MM.1S (cell line): ENCODE measurements around the gene AUTS2.

Source experiments
- DNase-seq: peaks from one replicate; pipeline ENCODE4 v3.0.0-alpha.2; 2015
- H2AFZ ChIP-seq: fragments of 300-600 bp; sonication (generic); 2 replicates; pipeline ENCODE4 v1.6.0; 2016; ENCODE audit warnings: antibody characterized with exemption, low read length
- H3F3A ChIP-seq: fragments of 300-600 bp; sonication (generic); 2 replicates; pipeline ENCODE4 v1.6.1; 2016; ENCODE audit warnings: mild to moderate bottlenecking, antibody characterized with exemption, low read length, moderate library complexity, mixed read lengths; ENCODE audit not compliant: insufficient read depth
- H3K27ac ChIP-seq: fragments of 300-600 bp; sonication (generic); 2 replicates; pipeline ENCODE4 v1.5.1; 2016; ENCODE audit warnings: mild to moderate bottlenecking, low read length
- H3K27me3 ChIP-seq: fragments of 300-600 bp; sonication (generic); replicated peaks from 2 replicates; pipeline ENCODE4 v1.6.0; 2016; ENCODE audit warnings: low read length; ENCODE audit not compliant: insufficient read depth
- H3K36me3 ChIP-seq: fragments of 300-600 bp; sonication (generic); replicated peaks from 2 replicates; pipeline ENCODE4 v1.6.1; 2016; ENCODE audit warnings: mild to moderate bottlenecking, low read length, mixed read lengths; ENCODE audit not compliant: insufficient read depth
- H3K4me1 ChIP-seq: fragments of 300-600 bp; sonication (generic); 2 replicates; pipeline ENCODE4 v1.6.1; 2016; ENCODE audit warnings: low read length, mixed read lengths
- H3K4me2 ChIP-seq: fragments of 300-600 bp; sonication (generic); 2 replicates; pipeline ENCODE4 v1.6.0; 2016; ENCODE audit warnings: low read depth, low read length
- H3K4me3 ChIP-seq: fragments of 300-600 bp; sonication (generic); 2 replicates; pipeline ENCODE4 v1.5.1; 2016; ENCODE audit warnings: low read length, mixed read lengths
- H3K79me2 ChIP-seq: fragments of 300-600 bp; sonication (generic); 2 replicates; pipeline ENCODE4 v1.6.1; 2016; ENCODE audit warnings: mixed run types, low read length, mixed read lengths
- H3K9ac ChIP-seq: fragments of 300-600 bp; sonication (generic); 2 replicates; pipeline ENCODE4 v1.6.1; 2016; ENCODE audit warnings: low read length, mixed read lengths
- H3K9me2 ChIP-seq: fragments of 300-600 bp; sonication (generic); replicated peaks from 2 replicates; pipeline ENCODE4 v1.6.1; 2016; ENCODE audit warnings: mild to moderate bottlenecking, low read length, mixed read lengths; ENCODE audit not compliant: insufficient read depth
- H3K9me3 ChIP-seq: fragments of 300-600 bp; sonication (generic); replicated peaks from 2 replicates; pipeline ENCODE4 v1.6.1; 2016; ENCODE audit warnings: mild to moderate bottlenecking, low read length, mixed read lengths; ENCODE audit not compliant: insufficient read depth
- H4K20me1 ChIP-seq: fragments of 300-600 bp; sonication (generic); 2 replicates; pipeline ENCODE4 v1.6.1; 2016; ENCODE audit warnings: mild to moderate bottlenecking, low read length, moderate library complexity, mixed read lengths; ENCODE audit not compliant: insufficient read depth
- EZH2 ChIP-seq: fragments of 300-600 bp; sonication (generic); optimal IDR thresholded peaks from 2 replicates; pipeline ENCODE3; 2017; ENCODE audit warnings: low read depth, mild to moderate bottlenecking, antibody characterized with exemption, low read length, mixed read lengths
- EZH2phosphoT487 ChIP-seq: fragments of 300-600 bp; sonication (generic); IDR thresholded peaks from 2 replicates; pipeline ENCODE4 v1.6.1; 2018; ENCODE audit warnings: antibody characterized with exemption, low read length
- TF ChIP-seq, protein P1 (sequence below): fragments of 300-600 bp; sonication (generic); IDR thresholded peaks from 2 replicates; pipeline ENCODE4 v1.5.1; 2016; ENCODE audit warnings: antibody characterized with exemption, low read length, mixed read lengths

The AUTS2 gene

GRCh38 chr7:69723663-69724062 lies 125.4 kb downstream of the AUTS2 start:
- Histone ChIP-seq H3K4me2 (no peak overlapping the region), H3K36me3 (no peaks in the 10 kb centered on the region), H3K9me2 (no peaks in the 10 kb centered on the region), H3K4me1 (no peaks in the 10 kb centered on the region), H3K27me3 (no peaks in the 10 kb centered on the region), H3K9me3 (no peaks in the 10 kb centered on the region), H3K4me3 (no peak overlapping the region), H3F3A (no peaks in the 10 kb centered on the region), H3K27ac (no peak overlapping the region), H2AFZ (no peak overlapping the region), H4K20me1 (no peaks in the 10 kb centered on the region), H3K9ac (no peak overlapping the region), H3K79me2 (no peaks in the 10 kb centered on the region)
- TF ChIP-seq EZH2phosphoT487 (no peak), EZH2 (no peak)
- TF ChIP-seq, protein P1, sequence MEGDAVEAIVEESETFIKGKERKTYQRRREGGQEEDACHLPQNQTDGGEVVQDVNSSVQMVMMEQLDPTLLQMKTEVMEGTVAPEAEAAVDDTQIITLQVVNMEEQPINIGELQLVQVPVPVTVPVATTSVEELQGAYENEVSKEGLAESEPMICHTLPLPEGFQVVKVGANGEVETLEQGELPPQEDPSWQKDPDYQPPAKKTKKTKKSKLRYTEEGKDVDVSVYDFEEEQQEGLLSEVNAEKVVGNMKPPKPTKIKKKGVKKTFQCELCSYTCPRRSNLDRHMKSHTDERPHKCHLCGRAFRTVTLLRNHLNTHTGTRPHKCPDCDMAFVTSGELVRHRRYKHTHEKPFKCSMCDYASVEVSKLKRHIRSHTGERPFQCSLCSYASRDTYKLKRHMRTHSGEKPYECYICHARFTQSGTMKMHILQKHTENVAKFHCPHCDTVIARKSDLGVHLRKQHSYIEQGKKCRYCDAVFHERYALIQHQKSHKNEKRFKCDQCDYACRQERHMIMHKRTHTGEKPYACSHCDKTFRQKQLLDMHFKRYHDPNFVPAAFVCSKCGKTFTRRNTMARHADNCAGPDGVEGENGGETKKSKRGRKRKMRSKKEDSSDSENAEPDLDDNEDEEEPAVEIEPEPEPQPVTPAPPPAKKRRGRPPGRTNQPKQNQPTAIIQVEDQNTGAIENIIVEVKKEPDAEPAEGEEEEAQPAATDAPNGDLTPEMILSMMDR: no peak
- DNase-seq: no peak

- no peaks in the 10 kb centered on the region for H3K4me1 ChIP-seq
- no peak overlapping the region for H3K4me2 ChIP-seq
- H3K79me2 ChIP-seq: no peaks in the 10 kb centered on the region
- H3K27me3 ChIP-seq: no peaks in the 10 kb centered on the region
- H3K4me3 ChIP-seq: no peak overlapping the region
- H3F3A ChIP-seq: no peaks in the 10 kb centered on the region
- no peaks in the 10 kb centered on the region; the same call in 1 of the 2 replicates for H3K9me3 ChIP-seq
- TF ChIP-seq, protein P1: no peak
- TF ChIP-seq EZH2phosphoT487 (no peak), EZH2 (no peak)
- no peaks in the 10 kb centered on the region for H4K20me1 ChIP-seq
- no peak for DNase-seq
- no peaks in the 10 kb centered on the region for H3K9me2 ChIP-seq
- H3K27ac ChIP-seq: no peak overlapping the region
- H3K36me3 ChIP-seq: no peaks in the 10 kb centered on the region
- H2AFZ ChIP-seq: no peak overlapping the region
- no peak overlapping the region for H3K9ac ChIP-seq
These were observed 130.0 kb downstream of the AUTS2 start for GRCh38 chr7:69728304-69728703.

DNA sequence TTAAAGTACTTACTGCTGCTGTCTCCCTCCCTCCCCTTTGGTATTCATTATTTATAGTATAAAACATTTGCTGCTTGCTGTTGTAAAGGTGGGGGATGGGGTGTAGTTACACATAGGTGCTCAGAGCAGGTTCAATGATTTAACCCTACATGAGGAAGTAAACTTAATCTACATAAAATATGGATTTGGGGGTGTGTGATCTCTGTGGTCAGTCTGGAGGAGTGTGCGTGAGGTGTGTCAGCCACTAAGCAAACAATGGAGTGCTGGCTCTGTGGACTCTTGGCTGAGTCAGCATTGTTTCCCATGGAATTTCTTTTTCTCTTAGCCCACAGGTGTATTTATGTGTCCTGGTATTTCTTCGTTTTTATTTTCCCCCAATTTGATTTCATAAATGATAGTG lies 133.9 kb downstream of the AUTS2 start:
- H3K27ac ChIP-seq: no peak overlapping the region
- no peak overlapping the region for H3K4me2 ChIP-seq
- no peaks in the 10 kb centered on the region for H3F3A ChIP-seq
- no peak for DNase-seq
- H3K79me2 ChIP-seq: no peaks in the 10 kb centered on the region
- H2AFZ ChIP-seq: no peak overlapping the region
- H3K9me3 ChIP-seq: no peaks in the 10 kb centered on the region; the same call in 1 of the 2 replicates
- H3K4me1 ChIP-seq: no peaks in the 10 kb centered on the region
- H3K27me3 ChIP-seq: no peaks in the 10 kb centered on the region
- H4K20me1 ChIP-seq: no peaks in the 10 kb centered on the region
- no peaks in the 10 kb centered on the region for H3K36me3 ChIP-seq
- H3K9ac ChIP-seq: no peak overlapping the region
- TF ChIP-seq EZH2 (no peak), EZH2phosphoT487 (no peak)
- TF ChIP-seq, protein P1: no peak
- H3K4me3 ChIP-seq: no peak overlapping the region
- H3K9me2 ChIP-seq: no peaks in the 10 kb centered on the region
